ENCODE results near the gene FRY.

FRY gene

DNA sequence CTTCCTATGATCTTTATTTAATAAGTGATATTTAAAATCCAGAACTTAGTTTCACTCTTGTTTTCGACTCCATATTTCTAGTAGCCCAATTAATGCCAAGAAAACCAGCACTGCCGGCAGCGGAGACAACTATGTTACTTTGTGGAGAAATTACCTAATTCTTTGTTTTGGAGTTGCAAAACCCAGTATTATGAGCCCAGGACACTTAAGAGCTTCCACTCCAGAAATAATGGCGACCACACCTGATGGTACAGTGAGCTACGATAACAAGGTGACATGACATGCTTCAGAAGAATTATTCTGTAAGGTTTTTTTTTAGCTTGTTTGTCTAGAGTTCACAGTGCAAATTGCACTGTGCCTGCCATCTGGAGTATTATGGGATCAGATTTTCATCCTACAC, 147.2 kb downstream of the FRY start:
- DNase-seq, result no peak

DNA sequence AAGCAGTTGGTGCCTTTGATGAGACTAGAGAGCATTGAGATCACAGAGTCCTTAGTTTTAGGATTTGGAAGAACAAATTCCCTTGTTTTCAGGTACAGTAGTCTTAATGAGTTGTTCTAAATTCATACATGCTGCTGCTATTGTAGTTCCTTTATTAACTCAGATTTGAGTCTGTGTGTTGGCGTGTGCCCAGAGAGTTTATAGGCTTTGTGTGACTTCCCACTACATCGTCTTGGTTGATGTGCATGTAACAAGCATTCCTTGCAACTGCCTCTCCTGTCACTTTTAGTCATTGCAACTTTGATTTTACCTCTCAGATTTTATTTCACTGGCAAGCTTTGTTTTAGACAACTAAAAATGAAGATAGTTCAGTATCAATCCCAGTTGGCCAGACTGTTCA, 148.1 kb downstream of the FRY start:
- DNase-seq, result no peak

DNA sequence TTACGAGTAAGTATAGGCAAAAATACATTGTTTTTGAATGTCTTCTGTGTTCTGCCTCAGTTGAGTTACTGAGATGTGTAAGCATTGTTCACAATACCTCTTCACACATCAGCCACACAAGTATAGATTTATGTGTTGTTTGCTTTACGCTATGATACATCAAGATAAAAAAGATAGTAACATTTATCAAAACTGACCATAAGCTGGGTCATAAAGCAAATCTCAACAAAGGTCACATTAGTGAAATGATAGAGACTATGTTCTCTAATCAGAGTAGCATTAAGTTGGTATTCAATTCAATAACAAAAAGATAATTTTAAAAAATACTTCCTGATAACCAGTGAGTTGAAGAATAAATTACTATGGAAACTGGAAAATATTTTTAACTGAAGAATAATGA, 156.1 kb downstream of the FRY start:
- DNase-seq, result no peak

DNA sequence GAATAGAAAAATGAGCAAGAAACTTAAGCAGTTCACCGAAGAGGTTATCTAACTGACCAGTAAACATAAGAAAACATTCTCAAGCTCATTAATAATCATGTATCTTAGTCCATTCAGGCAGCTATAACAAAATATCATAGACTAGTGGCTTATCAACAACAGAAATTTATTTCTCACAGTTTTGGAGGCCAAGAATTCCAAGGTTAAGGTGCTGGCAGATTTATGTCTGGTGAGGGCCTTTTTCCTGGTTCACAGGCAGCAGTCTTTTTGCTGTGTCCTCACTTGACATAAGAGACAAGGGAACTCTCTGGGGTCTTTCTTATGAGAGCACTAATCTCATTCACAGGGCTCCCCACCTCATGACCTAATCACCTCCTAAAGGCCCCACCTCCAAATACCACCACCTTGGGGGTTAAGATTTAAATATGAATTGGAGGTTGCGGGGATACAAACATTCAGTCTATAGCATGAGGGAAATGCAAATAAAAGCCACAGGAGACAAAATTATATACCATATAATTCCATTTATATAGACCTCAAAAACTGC, 160.0 kb downstream of the FRY start:
- no peak for DNase-seq

DNA sequence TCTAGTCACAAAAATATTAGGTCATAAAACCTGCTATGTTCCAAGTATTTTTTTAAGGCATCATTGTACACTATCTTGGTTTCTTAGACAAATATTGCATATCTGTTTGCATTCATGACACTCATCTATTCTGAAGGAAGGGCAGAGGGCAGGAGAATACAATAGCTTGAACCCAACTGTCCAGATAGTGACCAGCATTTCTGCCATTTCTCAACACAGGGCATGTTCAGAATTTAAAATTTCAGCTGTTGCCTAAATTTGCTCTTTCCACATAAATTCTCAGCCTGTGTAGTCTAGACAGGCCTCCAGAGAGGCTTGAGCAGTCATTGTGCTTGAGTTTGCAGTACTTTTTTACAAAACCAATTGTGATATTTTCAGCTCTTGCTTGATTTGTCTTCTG, 164.1 kb downstream of the FRY start:
- no peak for DNase-seq

DNA sequence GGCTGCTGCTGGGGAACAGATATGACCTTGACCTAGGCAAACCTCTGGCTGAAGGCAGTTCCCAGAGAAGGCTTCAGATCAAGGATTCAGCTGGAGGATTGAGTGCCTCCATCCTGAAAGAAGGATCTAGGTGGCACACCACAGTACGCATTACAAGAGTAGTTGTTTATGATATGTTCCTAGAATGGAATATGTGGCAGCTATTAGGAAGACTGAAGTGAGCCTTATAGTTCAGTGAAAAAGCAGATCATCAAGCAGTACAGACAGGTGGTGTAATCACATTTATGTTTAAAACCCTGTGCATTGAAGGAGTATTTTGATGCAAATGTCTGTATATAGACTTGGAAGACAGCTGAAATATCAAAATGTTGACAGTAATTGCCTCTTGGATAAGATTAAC, 167.6 kb downstream of the FRY start:
- no peak for DNase-seq

DNA sequence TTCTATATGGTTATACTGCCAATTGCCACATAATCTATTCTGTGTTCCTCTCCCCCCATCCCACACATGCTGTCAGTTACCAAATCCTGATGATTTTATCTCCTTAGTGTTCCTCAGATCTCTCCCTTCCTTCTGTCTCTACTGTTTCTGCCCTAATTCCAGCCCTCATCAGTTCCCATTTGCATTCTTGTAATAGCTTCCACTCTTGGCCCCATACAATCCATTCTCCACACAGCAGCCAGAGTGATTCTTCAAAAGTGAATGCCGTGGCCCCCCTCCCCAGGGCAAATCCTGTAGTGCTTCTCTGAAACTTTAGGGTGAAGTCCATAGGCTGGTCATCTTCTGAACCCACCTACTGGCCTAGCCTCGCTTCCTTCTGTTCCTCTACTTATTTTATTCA, 169.2 kb downstream of the FRY start:
- DNase-seq, result no peak

DNA sequence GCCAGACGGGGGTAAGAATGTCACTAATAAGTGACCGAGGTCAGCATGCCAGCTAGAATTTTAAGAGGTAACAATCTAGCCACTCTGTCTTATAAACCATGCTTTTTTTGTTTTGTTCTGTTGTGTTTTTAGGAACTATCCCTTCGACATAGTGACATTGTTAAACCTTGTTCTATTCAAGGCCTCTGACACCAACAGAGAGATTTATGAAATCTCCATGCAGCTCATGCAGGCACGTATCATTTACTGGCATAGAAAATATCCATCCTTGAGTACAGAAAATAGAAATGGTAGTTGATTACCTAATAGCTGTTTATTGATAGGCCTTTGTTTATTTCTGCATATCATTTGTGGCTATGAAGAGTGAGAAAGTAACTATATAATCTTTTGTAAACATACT, 170.2 kb downstream of the FRY start:
- no peak for DNase-seq

DNA sequence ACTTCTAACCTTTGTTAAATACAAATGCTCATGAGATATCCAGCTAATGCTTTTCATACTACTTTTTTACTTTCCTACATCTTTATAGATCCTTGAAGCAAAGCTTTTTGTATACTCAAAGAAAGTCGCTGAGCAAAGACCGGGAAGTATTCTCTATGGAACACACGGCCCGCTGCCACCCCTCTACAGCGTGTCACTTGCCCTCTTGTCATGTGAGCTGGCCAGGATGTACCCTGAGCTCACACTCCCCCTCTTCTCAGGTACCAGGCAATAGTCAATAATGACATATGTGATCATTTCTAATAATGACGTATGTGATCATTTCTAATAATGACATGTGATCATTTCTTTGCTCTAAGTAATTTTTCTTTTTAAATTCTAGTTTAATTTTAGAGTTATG, 170.7 kb downstream of the FRY start:
- DNase-seq, result no peak

DNA sequence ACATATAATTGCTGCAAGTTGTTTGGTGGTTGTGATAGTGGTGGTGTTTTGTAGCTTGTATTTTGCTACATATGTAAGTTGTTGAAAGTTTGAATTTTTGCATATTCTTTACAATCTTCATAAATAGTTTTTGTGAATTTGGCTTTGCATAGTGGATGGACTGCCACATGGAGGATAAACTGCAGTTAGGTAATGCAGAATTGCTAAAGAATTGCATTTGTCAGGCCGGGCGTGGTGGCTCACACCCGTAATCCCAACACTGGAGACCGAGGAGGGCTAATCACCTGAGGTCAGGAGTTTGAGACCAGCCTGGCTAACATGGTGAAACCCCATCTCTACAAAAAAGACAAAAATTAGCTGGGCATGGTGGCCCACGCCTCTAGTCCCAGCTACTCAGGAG, 171.6 kb downstream of the FRY start:
- no peak for DNase-seq

DNA sequence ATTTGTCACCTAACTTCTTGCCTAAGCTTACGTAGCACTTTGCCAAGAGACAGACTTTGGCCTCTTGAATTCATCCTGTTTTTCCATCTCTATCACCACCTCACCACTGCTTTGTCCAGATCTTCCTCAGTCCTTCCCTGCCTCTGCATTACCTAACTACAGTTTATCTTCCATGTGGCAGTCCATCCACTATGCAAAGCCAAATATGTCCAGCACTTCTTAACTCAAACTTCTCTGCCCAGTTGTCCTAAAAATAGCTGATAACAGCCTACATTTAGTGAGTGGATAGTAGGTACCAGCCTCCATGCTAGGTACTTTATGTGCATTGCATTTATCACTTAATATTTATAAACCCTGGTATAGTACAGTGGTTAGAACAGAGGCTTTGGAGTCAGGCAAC, 172.2 kb downstream of the FRY start:
- DNase-seq, result no peak

DNA sequence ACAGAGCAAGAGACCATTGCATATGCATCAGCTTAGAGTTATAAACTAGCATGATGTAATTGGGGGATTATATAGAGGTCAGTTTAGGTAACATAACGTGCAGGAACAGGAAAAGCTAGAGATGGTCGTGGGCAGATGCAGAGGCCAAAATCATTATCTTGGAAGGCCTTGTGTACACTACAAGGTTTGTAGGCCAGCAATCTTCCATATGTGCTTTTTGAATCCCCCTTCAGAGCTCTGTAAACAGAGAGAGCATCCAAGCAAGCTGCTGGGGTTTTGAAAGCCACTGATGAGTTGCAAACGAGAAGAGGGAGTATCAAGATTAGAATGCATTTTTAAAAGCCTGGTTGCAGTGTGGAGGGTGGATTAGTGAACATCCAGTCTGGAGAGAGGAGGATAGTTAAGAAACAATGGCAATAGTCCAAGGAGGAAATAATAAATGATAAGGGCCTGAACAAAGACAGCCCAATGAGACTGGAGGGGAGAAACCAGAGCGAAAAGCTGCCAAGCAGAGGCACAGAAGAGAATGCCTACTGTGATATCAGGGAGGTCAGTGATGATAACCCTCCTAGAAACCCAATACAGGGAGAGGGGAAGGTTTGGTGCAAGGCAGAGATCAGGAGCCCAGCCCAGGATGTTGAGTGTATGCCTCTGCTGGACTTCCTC, 174.0 kb downstream of the FRY start:
- no peak for DNase-seq

DNA sequence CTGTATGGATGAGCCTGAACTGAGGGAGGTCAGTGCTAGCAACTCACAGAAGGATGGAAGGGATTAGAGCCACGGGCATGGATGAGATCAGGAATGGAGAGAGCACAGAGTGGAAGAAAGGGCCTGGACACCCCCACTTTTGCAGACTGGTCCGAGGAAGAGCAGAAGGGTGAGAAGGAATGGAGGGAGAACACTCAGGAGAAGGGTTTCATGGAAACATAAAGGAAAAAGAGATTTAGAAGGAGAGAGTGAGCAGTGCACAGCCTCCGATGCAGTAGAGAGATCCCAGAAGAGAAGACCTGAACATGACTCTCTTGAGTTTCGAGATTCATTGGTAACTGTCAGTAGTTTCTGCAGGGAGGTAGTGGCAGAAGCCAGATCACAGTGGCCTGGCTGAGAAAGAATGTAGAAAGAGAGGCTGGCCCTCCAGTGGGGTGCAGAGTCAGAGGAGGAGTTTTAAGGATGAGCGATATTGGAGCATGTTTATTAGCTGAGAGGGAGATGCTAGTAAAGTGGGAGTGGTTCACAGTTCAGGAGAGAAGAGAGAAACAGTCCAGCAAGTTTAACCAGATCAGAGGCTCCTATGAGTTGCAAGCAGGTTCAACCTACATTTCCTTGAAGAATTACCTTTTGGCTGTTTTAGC, 174.6 kb downstream of the FRY start:
- no peak for DNase-seq

DNA sequence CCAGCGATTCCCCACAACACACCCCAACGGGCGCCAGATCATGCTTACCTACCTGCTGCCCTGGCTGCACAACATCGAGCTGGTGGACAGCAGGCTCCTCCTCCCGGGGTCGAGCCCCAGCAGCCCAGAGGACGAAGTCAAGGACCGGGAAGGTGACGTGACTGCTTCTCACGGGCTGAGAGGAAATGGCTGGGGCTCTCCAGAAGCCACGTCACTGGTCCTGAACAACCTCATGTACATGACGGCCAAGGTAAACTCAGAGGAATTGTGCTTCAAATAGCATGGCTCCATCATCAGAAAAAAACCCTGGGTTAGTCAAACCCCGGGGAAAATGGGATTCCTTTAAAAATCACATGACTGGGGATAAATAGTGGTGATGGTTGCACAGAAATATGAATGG, 177.3 kb downstream of the FRY start:
- no peak for DNase-seq

DNA sequence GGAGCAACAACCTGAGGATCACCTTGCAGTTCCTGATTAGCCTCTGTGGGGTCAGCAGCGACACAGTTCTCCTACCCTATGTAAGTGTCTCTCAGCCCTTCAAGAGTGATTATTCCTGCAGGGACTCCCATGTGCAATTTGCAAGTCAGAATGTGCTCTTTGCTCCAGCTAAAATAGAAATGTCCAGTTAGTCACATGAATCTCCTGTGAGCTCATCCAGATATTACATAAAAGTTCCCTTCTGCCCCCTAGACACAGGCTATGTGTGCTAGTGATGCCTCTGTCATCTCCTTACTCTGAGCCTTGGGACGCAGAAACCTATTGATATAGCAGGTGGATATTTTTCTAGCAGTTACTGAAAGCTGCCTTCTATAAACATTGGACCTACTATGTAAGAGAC, 178.1 kb downstream of the FRY start:
- DNase-seq, result no peak

DNA sequence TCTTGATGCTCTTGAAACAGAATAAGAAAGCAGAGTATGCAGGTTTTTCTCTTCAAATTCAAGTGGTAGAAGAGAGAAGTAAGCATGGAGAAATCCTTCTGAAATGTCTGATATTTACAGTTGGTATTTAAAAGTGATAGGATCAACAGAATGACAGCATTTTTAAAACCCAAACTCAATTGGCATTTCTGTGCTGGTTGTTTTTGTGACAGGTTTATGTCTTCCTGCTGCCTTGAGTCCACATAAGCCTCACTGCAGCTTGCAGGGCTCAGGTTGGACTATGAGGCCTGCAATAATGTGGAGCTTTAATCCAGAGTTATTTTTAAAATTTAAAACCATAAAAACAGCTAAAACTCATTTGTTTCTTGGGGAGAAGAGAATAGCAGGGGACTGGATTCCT, 178.5 kb downstream of the FRY start:
- DNase-seq, result no peak

DNA sequence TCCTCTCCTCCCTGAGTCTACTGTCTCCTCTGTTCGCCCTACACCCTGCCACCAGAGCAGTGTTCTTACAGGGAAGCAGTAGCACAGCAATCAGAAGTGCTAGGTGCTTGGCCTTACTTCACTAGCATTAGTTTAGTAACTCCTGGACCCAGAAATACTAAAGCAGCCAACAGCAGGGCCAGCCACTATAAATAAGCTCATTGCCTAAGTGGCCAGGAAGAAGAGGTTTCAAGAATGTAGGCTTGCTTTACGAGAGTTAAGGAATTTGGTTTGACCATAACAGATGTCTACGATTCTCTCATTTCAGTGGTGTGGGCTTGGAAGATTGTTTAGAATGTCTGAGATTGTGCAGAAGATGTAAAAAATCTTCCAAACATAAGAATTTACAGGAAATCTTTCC, 180.2 kb downstream of the FRY start:
- no peak for DNase-seq

DNA sequence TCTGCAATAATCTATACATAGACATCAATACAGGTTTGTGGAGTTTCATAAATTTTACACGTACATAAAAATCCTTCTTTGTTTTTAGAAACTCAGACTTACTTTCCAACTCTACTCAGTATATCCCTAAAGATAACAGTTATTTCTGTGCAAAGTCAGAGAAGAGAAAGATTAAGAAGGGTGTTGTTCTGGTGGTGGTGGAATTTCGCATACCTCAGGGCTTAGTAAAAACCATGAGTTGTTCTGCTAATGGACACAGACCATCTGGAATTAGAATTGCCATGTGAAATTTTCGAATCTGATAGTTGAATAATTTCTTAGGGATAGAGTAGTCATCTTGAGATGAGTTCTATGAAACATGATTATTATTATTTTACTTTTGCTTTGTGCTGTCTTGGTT, 180.8 kb downstream of the FRY start:
- no peak for DNase-seq

DNA sequence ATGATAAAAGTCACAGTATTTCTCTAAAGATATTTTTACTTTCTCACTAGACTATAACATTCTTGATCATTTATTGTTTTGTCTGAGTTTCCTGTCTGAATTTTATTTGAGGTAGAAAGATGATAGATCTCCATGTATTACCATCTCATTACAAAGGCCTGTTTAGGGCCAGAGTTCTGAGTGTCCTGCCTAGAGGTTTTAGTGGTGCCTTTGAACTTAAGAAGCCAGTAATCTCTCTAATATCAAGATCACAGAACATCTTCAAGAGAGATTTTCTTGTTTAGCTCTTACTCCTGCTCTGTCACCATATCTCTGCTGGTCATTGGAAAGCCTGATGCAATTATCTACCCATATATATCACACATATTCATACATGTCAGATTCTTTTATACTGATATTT, 182.1 kb downstream of the FRY start:
- DNase-seq, result no peak

DNA sequence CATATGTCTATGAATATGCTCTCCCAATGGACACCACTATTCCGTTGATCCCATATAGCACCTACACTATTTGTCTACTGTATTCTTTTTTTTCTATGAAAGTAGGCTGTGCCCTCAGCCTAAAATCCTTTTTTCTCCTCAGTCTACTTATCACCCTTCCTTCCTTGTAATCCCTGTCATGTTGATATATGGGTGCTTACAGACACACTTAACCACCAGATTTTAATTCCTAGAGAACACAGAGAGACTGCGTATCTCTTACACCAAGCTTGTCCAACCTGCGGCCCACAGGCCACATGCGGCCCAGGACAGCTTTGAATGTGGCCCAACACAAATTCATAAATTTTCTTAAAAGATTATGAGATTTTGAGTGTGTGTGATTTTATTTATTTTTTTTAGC, 182.5 kb downstream of the FRY start:
- DNase-seq, result no peak

DNA sequence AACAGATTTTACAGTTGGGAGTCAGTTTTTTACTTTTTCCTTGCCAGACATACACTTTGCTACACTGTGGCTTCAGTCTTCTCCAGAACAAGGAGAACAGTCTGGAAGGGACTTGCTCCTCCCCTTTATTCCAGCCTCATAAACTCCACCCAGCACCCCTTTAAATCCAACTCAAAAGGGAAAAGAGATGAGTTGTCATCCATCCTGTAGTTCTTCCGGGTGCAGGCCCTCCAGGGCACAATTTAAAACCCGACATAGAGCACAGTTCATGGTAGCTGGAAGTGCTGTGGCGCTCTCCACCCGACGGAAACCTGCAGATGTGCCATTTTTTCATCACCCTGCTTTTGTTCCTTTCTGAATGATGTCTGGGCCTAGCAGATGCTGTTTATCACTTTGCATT, 184.7 kb downstream of the FRY start:
- no peak for DNase-seq

DNA sequence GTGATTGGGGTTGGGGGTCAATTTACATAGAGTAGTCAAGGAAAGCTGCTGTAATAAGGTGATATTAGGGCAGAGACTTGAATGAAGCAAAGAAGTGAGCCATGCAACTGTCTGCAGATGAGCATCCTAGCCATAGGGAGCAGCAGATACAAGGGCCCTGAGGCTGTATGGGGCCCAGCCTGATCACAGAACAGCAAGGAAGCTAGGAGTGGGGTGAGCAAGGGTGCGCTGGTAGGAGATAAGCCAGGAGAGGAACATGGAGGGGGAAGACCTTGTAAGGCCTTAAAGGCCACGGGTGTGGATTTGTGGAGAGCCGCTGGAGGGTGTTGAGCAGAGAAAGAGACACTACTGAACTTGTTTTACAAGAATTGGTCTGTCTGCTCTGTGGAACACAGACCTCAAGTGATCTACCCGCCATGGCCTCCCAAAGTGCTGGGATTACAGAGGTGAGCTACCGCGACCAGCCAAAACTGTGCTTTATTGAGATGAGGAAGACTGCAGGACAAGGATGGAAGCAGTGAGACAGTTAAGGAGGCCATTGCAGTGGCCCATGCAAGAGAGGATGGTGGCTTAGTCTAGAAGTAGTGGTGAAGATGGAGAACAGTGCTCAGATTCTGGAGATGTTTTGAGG, 190.6 kb downstream of the FRY start:
- DNase-seq, result no peak

DNA sequence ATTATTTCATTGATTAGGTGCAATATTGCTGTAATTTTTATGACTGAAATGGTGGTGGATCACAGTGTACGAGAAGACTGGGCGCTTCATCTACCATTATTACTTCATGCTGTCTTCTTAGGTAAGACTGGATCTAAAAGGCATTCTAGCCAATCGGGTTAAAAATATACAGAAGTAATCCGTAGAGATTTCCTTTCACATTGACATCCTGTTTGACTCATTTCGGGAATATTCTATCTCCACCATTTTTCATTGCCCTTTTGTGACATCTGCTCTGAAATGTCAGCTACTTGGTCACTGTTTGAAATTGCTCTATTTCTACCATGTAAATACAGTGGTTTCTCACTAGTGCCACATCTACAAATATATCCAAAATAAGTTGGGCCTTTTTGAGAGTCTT, 193.3 kb downstream of the FRY start:
- no peak for DNase-seq

DNA sequence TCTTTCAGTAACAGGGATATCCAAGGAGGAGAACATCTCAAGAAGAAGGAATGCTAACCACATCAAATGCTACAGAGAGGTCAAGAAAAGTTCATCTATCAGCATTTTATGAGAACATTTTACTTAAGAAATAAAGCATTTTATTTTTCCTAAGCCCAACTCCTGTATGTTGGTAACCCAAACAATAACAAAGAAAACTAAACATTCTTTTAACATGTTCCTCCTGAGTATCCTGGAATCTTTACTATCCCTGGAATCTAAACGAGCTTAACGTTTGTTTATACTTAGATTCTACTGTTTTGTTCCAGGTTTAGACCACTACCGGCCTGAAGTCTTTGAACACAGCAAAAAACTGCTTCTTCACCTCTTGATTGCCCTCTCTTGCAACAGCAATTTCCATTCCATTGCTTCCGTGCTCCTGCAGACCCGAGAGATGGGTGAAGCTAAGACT, 193.9 kb downstream of the FRY start:
- no peak for DNase-seq

Data from T-helper 1 cell (primary cell).